ENCODE measurements around the gene MGAT3.

DNA sequence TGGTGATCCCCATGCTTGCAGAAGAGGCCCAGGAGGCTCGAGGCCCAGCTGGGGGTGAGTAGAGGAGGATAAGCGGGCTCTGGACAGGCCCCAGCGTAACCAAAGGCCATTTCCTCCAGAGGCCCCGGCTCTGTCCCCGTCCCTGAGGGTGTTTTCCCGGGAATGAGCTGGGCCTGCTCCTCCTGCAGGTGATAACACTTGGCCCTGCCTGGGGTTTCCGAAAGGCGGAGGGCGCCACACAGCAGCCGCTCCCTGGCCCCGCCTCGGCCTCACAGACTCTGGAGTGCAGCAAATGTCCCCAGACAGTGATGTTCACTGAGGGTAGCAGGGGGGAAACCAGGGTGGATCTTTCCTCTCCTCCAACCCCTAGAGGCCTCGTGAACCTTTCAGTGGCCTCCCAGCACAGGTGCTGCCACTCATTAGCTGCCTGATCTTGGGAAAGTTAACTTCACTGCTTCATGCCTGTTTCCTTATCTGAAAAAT lies 10.5 kb upstream of the MGAT3 start:
- TF ChIP-seq, protein P1, sequence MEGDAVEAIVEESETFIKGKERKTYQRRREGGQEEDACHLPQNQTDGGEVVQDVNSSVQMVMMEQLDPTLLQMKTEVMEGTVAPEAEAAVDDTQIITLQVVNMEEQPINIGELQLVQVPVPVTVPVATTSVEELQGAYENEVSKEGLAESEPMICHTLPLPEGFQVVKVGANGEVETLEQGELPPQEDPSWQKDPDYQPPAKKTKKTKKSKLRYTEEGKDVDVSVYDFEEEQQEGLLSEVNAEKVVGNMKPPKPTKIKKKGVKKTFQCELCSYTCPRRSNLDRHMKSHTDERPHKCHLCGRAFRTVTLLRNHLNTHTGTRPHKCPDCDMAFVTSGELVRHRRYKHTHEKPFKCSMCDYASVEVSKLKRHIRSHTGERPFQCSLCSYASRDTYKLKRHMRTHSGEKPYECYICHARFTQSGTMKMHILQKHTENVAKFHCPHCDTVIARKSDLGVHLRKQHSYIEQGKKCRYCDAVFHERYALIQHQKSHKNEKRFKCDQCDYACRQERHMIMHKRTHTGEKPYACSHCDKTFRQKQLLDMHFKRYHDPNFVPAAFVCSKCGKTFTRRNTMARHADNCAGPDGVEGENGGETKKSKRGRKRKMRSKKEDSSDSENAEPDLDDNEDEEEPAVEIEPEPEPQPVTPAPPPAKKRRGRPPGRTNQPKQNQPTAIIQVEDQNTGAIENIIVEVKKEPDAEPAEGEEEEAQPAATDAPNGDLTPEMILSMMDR (IDR thresholded peaks at IDR 0.05), result no peak
- TF ChIP-seq TCF7L2 (IDR thresholded peaks at IDR 0.05; ENCODE audit: low read depth, low read length) (no peak), POLR2AphosphoS5 (IDR thresholded peaks at IDR 0.05; ENCODE audit: low read depth, low read length) (no peak)
